CD14-positive monocyte (primary cell): ENCODE measurements around the gene MED14. TPM values are rescaled to one million over a fixed set of nuclear protein-coding genes. Genes with fewer than 3 reads are reported as not detected.

Source experiments
- DNase-seq, 3 donors: peaks; one replicate each; pipeline ENCODE4 v3.0.0-alpha.2; 2011 to 2022
- H2AFZ ChIP-seq: 2 replicates; pipeline ENCODE4 v1.6.0; 2012; ENCODE audit warnings: mild to moderate bottlenecking, low read depth, low read length, inconsistent platforms; ENCODE audit not compliant: insufficient read depth, poor library complexity, severe bottlenecking
- H3K27ac ChIP-seq, 2 donors: 1 replicate in 1 of 2; 2 replicates in 1 of 2; pipeline ENCODE4 v1.5.1; 2012 to 2013; ENCODE audit warnings: low read length in 2 of 2, control low read depth in 1 of 2, inconsistent platforms in 1 of 2, low read depth in 1 of 2, mild to moderate bottlenecking in 1 of 2
- H3K27me3 ChIP-seq, 2 donors: one replicate each; pipeline versions ENCODE4 v1.6.0 to v1.6.1; 2011 to 2013; ENCODE audit warnings: low read length in 2 of 2; ENCODE audit not compliant: control insufficient read depth in 2 of 2, insufficient read depth in 2 of 2
- H3K36me3 ChIP-seq, 2 donors: replicated peaks in 1 of 2; 1 replicate in 1 of 2; 2 replicates in 1 of 2; pipeline versions ENCODE4 v1.5.1 to v1.6.1; 2012 to 2013; ENCODE audit warnings: low read length in 2 of 2, control low read depth in 1 of 2, inconsistent platforms in 1 of 2, mild to moderate bottlenecking in 1 of 2; ENCODE audit not compliant: insufficient read depth in 2 of 2, control insufficient read depth in 1 of 2
- H3K4me1 ChIP-seq, 2 donors: 1 replicate in 1 of 2; 2 replicates in 1 of 2; pipeline versions ENCODE4 v1.5.1 to v1.6.1; 2012 to 2013; ENCODE audit warnings: low read length in 2 of 2, control low read depth in 1 of 2, inconsistent platforms in 1 of 2, mild to moderate bottlenecking in 1 of 2, moderate library complexity in 1 of 2; ENCODE audit not compliant: insufficient read depth in 2 of 2, control insufficient read depth in 1 of 2
- H3K4me2 ChIP-seq: replicated peaks from 2 replicates; pipeline ENCODE3; 2012; ENCODE audit warnings: low read length, moderate library complexity, mild to moderate bottlenecking; ENCODE audit not compliant: poor library complexity, severe bottlenecking; ENCODE audit errors: extremely low read depth
- H3K4me3 ChIP-seq, 3 experiments: fragments of 200-600 bp in 1 of 3; sonication (generic) in 1 of 3; replicated peaks in 1 of 3; 1 replicate in 2 of 3; 2 replicates in 1 of 3; pipeline ENCODE4 v1.5.1; 2011 to 2013; ENCODE audit warnings: low read length in 3 of 3, mild to moderate bottlenecking in 3 of 3, control low read depth in 2 of 3, low read depth in 2 of 3, inconsistent platforms in 1 of 3, moderate library complexity in 1 of 3
- H3K79me2 ChIP-seq: 2 replicates; pipeline ENCODE4 v1.6.0; 2012; ENCODE audit warnings: mild to moderate bottlenecking, control low read depth, inconsistent platforms, low read length, moderate library complexity; ENCODE audit not compliant: insufficient read depth
- H3K9ac ChIP-seq: 2 replicates; pipeline ENCODE4 v1.6.0; 2017; ENCODE audit warnings: low read length, mild to moderate bottlenecking; ENCODE audit not compliant: insufficient read depth, poor library complexity, severe bottlenecking
- H3K9me3 ChIP-seq, 2 donors: replicated peaks in 1 of 2; 1 replicate in 1 of 2; 2 replicates in 1 of 2; pipeline versions ENCODE4 v1.5.1 to v1.6.1; 2012 to 2013; ENCODE audit warnings: low read length in 2 of 2, control low read depth in 1 of 2; ENCODE audit not compliant: control insufficient read depth in 1 of 2, insufficient read depth in 1 of 2
- H4K20me1 ChIP-seq: 2 replicates; pipeline ENCODE4 v1.6.0; 2012; ENCODE audit warnings: mild to moderate bottlenecking, low read length, control low read depth, moderate library complexity; ENCODE audit not compliant: insufficient read depth
- H3K27ac Mint-ChIP-seq, 7 donors: one replicate each; pipeline ENCODE4 v1.8.0; 2020; ENCODE audit warnings: mild to moderate bottlenecking in 7 of 7, mixed read lengths in 7 of 7, moderate library complexity in 6 of 7, inconsistent platforms in 2 of 7
- H3K27me3 Mint-ChIP-seq, 3 donors: one replicate each; pipeline ENCODE4 v1.8.0; 2021 to 2022; ENCODE audit warnings: low read depth in 3 of 3, mild to moderate bottlenecking in 3 of 3, mixed read lengths in 3 of 3, moderate library complexity in 3 of 3, inconsistent platforms in 1 of 3
- H3K36me3 Mint-ChIP-seq, 2 donors: one replicate each; pipeline ENCODE4 v1.8.0; 2020; ENCODE audit warnings: mixed read lengths in 2 of 2, inconsistent platforms in 1 of 2, mild to moderate bottlenecking in 1 of 2
- H3K4me1 Mint-ChIP-seq: one replicate; pipeline ENCODE4 v1.8.0; 2020; ENCODE audit warnings: mild to moderate bottlenecking, mixed read lengths
- H3K4me3 Mint-ChIP-seq, 2 donors: one replicate each; pipeline ENCODE4 v1.8.0; 2020; ENCODE audit warnings: mild to moderate bottlenecking in 2 of 2, mixed read lengths in 2 of 2, moderate library complexity in 1 of 2
- H3K9me3 Mint-ChIP-seq, 7 donors: one replicate each; pipeline ENCODE4 v1.8.0; 2020 to 2022; ENCODE audit warnings: mixed read lengths in 7 of 7, mild to moderate bottlenecking in 6 of 7, moderate library complexity in 6 of 7, inconsistent platforms in 2 of 7
- CTCF ChIP-seq: fragments of 200-600 bp; IDR thresholded peaks from one replicate; pipeline ENCODE4 v1.8.0; 2022; ENCODE audit warnings: antibody characterized with exemption, mild to moderate bottlenecking
- WGBS: methylation state at CpG from one replicate; pipeline ENCODE4 v1.1.5; 2013; ENCODE audit warnings: missing lambda C conversion rate; ENCODE audit not compliant: insufficient coverage; 5-methylcytosine and 5-hydroxymethylcytosine counted together
- intact Hi-C, 2 donors: fragments of 100-400 bp; cut with micrococcal nuclease; formaldehyde crosslinking; loops; one replicate each; pipeline versions ENCODE4 v1.15.0 to v1.15.1; 2023
- polyA plus RNA-seq, 3 donors: library from polyadenylated mRNA; depleted of rRNA in 1 of 3; unstranded in 2 of 3; stranded (reverse) in 1 of 3; fragments of 300-500 nt in 2 of 3; fragments of >200 nt in 1 of 3; fragmentation: Illumina TruSeq in 2 of 3; gene quantifications; 1 replicate in 2 of 3; 2 replicates in 1 of 3; pipeline ENCODE4 v1.2.3, GENCODE V29; 2012 to 2021

MED14 gene
- polyA plus RNA-seq, 3 donors: 3.6 to 20.4 (median 6.8) TPM

- Mint-ChIP-seq H3K27me3 (peaks cover 0 to 36% (median 1%) of the 10 kb centered on the region in 3 donors), H3K4me1 (peaks cover 46% of the 10 kb centered on the region), H3K27ac (peak overlapping the region; percentile 97 to 98 (median 98)), H3K4me3 (peak overlapping the region; percentile 92 to 99), H3K36me3 (peaks cover 22 to 38% of the 10 kb centered on the region in 2 donors), H3K9me3 (peaks cover 0 to 6% (median 0%) of the 10 kb centered on the region in 7 donors)
- H2AFZ ChIP-seq: no peak overlapping the region
- H3K9ac ChIP-seq: peak overlapping the region; percentile 75
- intact Hi-C loops: loop anchor here (5.0 to 10.0 kb wide), 4 partner anchors 59 to 99 kb away; partner anchors contain the start of genes ATP6AP2 (in 2 of the 2) and MED14 (in 1 of the 2)
- no peaks in the 10 kb centered on the region for H3K9me3 ChIP-seq
- no CpG with 5 or more reads among the region's 5 CpGs for WGBS
- H3K27ac ChIP-seq: peak overlapping the region; percentile 92 to 96
- H3K79me2 ChIP-seq: peaks cover 73% of the 10 kb centered on the region
- peaks cover 5 to 26% of the 10 kb centered on the region in 2 donors for H3K36me3 ChIP-seq
- H3K27me3 ChIP-seq: peaks cover 0 to 8% of the 10 kb centered on the region in 2 donors
- H3K4me2 ChIP-seq: peak overlapping the region; percentile 92
- H4K20me1 ChIP-seq: peaks cover 76% of the 10 kb centered on the region
- peaks cover 43 to 75% of the 10 kb centered on the region in 2 donors for H3K4me1 ChIP-seq
- H3K4me3 ChIP-seq: peak overlapping the region; percentile 77 to 98 (median 90)
- TF ChIP-seq CTCF: no peak
- DNase-seq: peak; percentile 82 to 87 (median 87)
Observed at GRCh38 chrX:40644176-40644575, 91.2 kb downstream of the MED14 start.

- peaks cover 72 to 90% of the 10 kb centered on the region in 2 donors for H3K36me3 Mint-ChIP-seq
- no peak for TF ChIP-seq CTCF
- H3K27me3 ChIP-seq: peaks cover 0 to 28% of the 10 kb centered on the region in 2 donors
- H4K20me1 ChIP-seq: peaks cover 100% of the 10 kb centered on the region
- H3K4me1 Mint-ChIP-seq: peaks cover 39% of the 10 kb centered on the region
- peaks cover 70% of the 10 kb centered on the region for H3K79me2 ChIP-seq
- no peak for DNase-seq
- H3K27me3 Mint-ChIP-seq: peaks cover 0 to 57% (median 1%) of the 10 kb centered on the region in 3 donors
- no peak overlapping the region for H3K4me2 ChIP-seq
- intact Hi-C loops: no loop called here
- peak overlapping the region in 2 of 7 donors; percentile 30 to 42 for H3K27ac Mint-ChIP-seq
- H3K4me3 ChIP-seq: no peak overlapping the region
- no peak overlapping the region for H3K9ac ChIP-seq
- no peak overlapping the region for H3K4me3 Mint-ChIP-seq
- H3K4me1 ChIP-seq: peaks cover 31 to 33% of the 10 kb centered on the region in 2 donors
- no CpG with 5 or more reads among the region's 3 CpGs for WGBS
- H3K9me3 Mint-ChIP-seq: peaks cover 0 to 12% (median 0%) of the 10 kb centered on the region in 7 donors
- peak overlapping the region in 1 of 2 donors; percentile 4 for H3K27ac ChIP-seq
- H3K36me3 ChIP-seq: peaks cover 66 to 91% of the 10 kb centered on the region in 2 donors
- H3K9me3 ChIP-seq: no peaks in the 10 kb centered on the region
- no peak overlapping the region for H2AFZ ChIP-seq
Observed at GRCh38 chrX:40637687-40638086, 97.7 kb downstream of the MED14 start.
